Activated naive CD4-positive, alpha-beta T cell (primary cell): ENCODE results near the gene ANAPC5.
"Not testable (repeated sequence)": the region's sequence is repeated elsewhere in the genome, so short reads cannot be mapped to it uniquely, and the experiment has no call there.

ENCODE experiments used
- DNase-seq, 4 experiments: peaks; one replicate each; lab custom pipeline; 2025; lab: John Stamatoyannopoulos, UW

ANAPC5 gene

DNA sequence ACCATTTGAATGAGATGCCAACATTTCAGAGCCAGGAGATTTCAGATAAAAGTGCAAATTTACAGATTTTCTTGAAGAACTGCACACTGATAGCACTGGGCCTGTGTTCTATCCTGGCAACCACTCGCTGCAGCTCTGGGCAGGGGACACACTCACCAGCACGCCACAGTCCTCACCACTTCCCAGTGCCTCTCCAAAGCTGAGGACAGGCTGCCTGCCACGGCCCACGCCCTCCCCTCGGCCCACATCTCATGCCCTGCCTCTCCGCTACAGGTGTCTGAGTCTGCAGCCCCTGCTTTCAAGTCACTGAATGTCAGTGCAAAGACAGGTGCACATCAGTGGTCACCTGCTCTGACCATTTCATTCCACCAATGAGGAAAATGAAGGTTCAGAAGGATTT, 68.4 kb downstream of the ANAPC5 start:
- DNase-seq, result no peak

DNA sequence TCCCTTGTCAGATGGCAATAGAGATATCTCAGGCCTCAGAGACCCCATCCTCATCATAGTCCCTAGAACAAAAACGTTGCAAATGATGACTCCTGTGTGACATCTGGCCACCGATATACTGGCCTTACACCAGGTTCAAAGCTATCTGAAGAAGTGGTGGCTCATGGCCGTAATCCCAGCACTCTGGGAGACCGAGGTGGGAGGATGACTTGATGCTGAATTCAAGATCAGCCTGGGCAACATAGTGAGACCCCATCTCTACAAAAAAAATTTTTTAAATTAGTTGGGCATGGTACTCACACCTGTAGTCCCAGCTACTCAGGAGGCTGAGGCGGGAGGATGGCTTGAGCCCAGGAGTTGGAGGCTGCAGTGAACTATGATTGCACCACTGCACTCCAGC, 68.8 kb downstream of the ANAPC5 start:
- DNase-seq, result no peak

- DNase-seq, result not testable (repeated sequence)
Observed at GRCh38 chr12:121282910-121283309, 69.3 kb downstream of the ANAPC5 start.

- no peak for DNase-seq
Observed at GRCh38 chr12:121282072-121282742, 70.0 kb downstream of the ANAPC5 start.

DNA sequence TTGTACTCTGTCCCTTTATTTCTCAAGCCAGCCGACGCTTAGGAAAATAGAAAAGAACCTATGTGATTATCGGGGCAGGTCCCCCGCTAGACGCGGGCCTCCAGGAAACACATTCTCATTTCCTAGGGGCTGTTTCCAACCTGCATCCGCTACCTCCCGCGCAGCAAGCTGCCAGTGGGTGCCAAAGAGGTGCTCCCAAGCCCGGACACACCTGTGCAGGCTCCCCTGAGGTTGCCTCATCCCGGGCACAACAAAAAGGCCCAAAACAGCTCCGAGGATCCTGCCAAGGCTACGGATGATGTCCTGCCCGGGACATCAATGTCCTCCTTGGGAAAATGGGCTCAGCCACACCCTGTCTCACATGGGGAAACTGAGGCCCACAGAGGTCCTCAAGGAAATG, 71.1 kb downstream of the ANAPC5 start:
- DNase-seq, result not testable (repeated sequence)

DNA sequence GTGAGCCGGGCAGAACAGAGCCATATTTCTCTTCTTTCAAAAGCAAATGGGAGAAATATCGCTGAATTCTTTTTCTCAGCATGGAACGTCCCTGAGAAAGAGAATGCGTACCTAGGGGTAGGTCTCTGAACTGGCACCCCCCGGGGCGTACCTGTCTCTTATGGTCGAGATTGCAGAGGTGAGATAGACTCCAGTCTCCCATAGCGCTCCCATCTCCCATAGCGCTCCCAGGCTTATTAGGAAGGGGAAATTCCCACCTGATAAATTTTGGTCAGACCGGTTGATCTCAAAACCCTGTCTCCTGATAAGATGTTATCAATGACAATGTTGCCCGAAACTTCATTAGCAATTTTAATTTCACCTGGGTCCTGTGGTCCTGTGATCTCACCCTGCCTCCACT, 71.7 kb downstream of the ANAPC5 start:
- DNase-seq, result not testable (repeated sequence)

- no peak for DNase-seq
Observed at GRCh38 chr12:121279507-121279915, 72.7 kb downstream of the ANAPC5 start.

- no peak for DNase-seq
Observed at GRCh38 chr12:121279071-121279375, 73.2 kb downstream of the ANAPC5 start.

- DNase-seq, result no peak
Observed at GRCh38 chr12:121278169-121279070, 73.8 kb downstream of the ANAPC5 start.

- DNase-seq, result no peak
Observed at GRCh38 chr12:121277374-121277759, 74.8 kb downstream of the ANAPC5 start.

DNA sequence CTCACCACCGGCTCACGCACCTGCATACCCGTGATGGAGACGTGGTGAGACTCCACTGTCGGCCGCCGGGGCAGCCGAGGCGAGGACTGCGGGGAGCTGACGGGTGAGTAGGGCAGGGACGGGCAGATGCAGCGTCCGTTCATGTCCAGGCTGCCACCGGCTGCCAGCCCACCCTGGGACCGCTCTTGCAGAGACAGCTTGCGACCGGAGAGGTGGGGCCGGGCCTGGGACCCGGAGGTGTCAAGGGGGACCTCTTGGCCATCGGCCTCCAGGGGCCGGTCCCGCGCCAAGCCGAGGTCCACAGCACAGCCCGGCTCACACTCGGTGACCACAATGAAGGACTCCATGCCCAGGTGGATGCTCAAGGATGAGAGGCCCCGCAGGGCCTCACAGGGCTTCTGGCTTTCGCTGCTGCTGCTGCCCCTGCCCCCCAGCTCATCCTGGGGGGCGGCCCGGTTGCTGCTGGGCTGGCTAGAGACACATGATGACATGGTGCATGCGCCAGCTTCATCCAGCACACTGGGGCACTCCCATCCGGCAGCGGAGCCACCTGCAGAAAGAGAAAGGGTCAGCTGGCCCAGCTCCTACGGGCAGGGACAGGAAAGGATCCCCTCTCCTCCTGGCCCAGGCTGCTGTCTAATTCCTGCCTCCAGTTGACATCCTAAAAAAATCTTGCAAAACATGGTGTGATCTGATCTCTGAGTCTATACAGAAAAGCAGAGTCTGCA, 78.0 kb downstream of the ANAPC5 start:
- no peak for DNase-seq

DNA sequence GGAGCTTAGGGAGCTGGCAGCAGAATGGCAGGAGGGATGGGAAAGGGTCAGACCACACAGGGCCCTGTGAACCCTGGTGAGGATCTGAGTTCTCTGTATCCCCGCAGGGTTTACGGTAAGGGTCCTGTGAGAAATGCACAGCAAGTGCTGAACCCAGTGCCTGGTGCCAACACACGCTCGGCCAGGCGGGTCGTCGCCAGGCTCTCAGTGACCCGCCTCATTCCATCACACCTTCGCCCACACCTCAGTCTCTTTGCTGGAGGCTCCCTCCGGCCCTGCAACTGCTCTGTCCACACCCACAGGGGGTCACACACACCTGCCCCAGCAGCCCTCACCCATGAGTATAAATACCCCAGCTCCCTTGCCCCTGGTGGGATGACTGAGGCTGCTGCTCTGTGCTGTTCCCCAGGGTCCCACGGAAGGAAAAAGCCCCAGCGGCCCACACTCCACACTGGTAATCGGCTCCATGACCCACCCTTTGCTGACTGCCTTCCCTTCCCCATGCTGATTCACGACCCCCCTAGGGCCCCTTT, 78.8 kb downstream of the ANAPC5 start:
- DNase-seq, result no peak

DNA sequence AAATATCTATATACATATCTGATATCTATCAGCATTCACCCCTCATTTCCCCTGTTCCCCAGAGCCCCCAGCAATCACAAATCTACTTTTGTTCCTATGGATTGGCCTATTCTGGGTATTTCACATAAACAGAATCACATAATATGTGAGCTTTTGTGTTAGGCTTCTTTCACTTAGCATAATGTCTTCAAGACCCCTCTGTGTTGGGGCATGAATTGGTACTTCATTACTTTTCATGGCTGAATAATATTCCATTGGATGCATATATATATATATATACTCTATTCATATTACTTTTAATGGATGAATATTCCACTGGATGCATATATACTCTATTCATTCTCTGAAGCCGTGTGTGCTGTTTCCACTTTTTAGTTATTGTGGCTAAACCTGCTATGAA, 84.4 kb downstream of the ANAPC5 start:
- no peak for DNase-seq

DNA sequence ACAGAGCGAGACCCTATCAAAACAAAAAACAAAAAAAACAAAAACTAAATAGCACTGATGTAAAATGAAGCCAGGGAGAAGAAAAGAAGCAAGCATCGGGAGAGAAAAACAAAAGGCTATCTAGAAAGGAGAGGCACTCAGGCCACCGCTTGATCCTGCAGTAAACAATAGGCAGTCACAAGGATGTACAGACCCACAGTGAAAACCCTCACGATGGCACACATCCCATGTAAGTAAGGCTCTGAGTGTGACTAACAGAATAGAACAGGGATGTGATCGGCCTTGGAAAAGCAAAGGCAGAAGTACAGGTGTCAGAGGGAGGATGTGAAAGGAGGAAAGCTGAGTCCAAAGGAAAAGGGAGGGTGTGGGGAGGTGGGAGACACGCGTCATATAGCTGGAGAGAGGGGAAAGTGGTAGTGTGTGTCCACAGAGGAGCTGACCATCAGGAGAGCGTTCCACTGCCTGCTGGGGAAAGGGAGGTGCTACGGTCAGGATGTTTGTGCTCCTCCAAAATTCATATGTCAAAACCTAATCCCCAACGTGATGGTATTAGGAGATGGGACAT, 87.2 kb downstream of the ANAPC5 start:
- DNase-seq, result no peak

- no peak for DNase-seq
Observed at GRCh38 chr12:121264135-121264534, 88.1 kb downstream of the ANAPC5 start.

DNA sequence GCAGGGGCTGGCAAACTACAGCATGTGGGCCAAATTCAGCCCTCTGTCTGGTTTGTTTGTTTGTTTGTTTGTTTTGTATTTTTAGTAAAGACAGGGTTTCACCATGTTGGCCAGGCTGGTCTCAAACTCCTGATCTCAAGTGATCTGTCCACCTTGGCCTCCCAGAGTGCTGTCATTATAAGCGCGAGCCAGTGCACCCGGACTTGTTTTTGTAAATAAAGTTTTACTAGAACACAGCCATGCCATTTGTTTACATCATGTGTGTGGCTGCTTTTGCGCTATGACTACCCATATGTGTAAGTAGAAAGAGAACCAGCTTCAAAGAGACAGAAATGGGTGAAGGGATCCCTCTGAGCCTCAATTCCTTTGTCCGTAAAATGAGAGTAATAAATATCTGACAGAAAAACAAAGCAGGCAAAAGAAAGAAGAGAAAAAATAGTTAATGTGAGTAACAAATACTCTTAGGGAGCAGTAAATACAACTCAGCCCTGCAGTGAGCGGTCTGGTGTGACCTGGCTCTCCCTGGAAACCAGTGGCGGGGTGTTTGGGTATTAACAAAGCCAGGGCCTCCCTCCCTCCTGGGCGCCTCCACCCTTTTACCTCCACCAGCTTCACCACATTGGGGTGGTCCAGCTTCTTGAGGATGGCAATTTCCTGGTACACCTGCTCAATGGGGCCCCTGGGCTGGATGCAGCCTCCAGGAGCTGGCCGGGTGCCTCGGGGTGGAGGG, 88.8 kb downstream of the ANAPC5 start:
- DNase-seq, result no peak

DNA sequence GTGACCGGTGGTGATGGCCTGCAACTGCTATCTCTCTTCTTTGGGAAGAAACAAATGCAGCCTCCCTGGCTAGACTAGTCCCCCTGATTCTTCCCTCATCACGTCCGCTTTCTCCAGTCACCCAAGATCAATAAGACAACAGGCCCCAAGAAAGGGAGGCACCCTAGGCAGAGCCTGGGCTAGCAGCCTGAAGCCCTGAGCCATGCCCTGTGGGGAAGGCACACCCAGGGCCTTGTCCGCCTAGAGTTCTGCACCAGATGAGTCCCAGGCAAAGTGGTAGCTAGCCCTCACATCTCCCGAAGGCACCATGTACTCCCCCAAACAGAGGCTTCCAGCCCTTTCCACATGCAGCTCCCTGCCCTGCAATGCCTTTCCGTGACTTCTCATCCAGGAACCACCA, 90.8 kb downstream of the ANAPC5 start:
- no peak for DNase-seq

DNA sequence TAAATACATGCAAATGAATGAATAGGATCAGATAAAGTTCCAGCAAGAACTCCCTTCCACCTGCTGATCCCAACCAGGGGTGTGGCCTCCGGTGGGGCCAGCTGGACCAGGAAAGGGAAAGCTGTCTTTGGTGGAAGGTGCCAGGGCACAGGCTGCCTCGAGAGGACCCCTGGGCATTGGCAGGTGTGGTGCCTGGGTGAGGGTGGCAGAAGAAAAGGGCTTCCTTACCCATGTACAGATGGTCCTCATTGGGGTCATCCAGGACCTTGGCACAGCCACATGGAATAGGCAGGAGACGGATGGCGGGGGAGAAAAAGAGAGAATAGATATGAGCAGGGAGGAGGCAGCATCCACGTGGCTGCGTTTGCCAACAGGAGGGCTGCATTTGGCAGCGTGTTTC, 92.1 kb downstream of the ANAPC5 start:
- no peak for DNase-seq

DNA sequence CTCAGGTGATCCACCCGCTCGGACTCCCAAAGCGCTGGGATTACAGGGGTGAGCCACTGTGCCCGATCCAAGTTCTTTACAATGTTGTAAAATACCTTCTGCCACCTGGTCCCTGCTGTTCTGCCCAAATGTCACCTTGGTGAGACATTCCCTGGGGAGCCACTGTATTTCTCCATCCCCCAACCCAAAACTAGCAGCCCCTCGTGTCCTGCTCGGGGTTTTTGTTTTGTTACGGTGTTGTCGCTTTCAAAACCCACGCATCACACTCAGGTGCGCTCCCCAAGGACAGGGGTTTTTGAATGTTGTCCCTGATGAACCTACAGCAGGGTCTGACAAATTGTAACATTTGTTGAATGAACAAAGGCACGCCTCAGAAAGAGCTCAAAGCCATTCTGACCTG, 93.1 kb downstream of the ANAPC5 start:
- DNase-seq, result no peak
